HG03457 (cell line): ENCODE results near the gene PICK1.

Experiments
- ATAC-seq: cut with Tn5 transposase; IDR thresholded peaks from one replicate; pipeline ENCODE4 v1.9.1; 2021; ENCODE audit warnings: moderate number of reproducible peaks; ENCODE audit not compliant: unreplicated experiment

PICK1 gene

DNA sequence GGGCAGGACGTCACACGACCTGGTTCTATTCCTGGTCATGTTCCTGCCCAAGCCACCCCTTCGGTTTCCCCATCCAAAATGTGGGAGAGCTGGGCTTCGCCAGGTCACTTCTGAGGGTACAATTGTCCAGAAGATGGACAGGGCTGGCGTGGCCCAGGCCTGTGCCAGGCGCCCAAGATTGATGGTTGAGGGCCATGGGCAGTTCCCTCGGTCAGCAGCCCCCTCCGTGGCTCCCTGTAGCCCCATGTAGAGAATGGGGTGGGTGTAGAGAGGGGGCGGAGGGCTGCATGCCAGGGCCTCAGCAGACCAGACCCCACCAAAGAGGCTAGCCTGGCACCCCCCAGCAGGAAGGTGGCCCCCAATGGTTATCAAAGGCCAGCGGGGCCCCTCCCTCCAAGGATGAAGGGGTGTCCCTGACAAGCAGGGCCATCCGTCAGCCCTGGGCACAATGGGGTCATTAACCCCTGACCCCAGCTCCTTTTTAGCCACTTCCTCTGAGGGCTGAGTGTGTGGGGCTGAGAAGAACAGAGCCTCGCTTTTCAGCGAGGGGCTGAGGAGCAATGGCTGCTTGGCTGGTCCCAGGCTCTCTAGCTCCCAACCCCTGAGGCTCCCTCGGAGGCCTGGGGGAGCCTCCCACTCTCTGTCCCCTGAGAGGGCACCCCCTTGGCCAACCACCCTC lies 11.0 kb upstream of the PICK1 start:
- ATAC-seq = no peak

DNA sequence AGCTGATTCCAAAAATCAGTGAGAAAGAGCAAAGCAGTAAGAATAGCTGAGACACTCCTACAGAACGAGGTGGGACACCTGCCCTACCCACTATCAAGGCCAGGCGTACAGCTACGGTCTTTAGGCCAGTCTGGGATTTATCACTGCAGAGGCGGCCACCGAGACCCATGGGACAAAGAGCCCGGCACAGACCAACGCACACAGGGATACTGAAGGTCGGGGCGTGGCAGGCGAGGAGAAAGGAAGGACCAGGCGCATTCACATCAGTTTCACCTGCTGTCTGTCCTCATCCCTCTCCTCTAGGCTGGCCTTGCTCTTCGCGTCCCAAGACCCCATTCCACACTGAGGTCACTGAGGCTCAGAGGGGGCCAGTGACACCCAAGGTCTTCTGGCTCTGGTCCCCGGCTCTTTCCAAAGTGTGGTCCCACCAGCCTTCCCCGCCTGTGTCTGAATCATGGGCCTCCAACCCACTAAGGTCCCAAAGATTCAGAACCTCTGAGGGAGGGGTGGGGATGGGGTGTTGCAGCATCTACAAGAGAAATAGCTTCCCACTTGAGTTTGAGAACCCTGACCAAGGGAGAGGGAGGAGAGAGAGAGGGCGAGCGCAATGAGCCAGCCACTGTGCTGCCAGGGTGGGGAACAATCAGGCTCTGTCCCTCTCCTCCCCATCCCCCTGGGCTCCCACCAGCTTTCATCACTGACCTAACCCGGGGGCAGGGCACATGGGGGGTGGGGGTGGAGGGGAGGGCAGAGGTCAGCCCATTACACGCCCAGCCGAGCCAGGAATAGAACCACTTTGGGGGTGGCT lies 7.2 kb upstream of the PICK1 start:
- ATAC-seq = no peak

DNA sequence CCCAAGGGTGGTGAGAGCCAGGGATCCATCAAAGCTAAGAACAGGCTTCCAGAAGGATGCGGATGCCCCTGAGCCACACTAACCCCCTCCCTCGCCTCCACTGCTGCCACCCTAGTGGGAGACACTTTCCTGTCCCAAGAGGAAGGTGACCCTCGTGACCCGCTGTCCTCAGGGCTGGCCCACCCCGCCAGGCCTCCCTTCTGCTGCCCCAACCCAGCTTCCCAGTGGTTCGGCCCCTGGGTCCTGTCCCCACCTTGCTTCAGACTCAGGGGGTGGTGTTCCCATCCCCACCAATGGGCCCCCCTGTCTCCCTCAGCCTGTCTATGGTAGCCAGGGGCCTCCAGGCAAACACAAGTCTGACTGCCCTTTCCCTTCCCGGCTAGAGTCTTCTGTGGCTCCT lies 6.5 kb upstream of the PICK1 start:
- ATAC-seq = no peak

GRCh38 chr22:38051261-38051660 lies 5.9 kb upstream of the PICK1 start:
- no peak for ATAC-seq

- no peak for ATAC-seq
Observed at GRCh38 chr22:38051900-38052862, 5.0 kb upstream of the PICK1 start.

GRCh38 chr22:38062791-38063190 lies 5.6 kb downstream of the PICK1 start:
- ATAC-seq = no peak

DNA sequence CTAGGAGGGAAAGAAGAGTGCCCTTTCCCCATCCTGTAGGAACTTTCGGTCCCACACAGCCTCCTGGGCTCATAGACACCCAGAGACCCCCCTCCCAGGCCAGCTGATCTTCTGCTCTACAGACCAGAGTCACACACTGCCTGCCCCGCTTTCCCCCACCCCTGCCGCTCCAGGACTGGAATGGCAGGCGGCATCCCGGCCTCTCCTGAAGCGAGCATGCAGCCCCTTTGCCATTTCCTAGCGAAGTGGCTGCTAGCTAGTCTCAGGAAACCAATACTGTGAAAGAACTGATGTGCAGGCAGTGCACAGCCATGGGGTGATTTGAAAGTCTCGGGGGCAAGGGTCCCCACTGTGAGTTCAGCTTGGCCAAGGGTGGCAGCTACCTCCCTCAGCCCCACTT lies 8.3 kb downstream of the PICK1 start:
- ATAC-seq = no peak

GRCh38 chr22:38066381-38067027 lies 9.3 kb downstream of the PICK1 start:
- no peak for ATAC-seq

- ATAC-seq = no peak
Observed at GRCh38 chr22:38067028-38067415, 9.8 kb downstream of the PICK1 start.

GRCh38 chr22:38067761-38068360 lies 10.7 kb downstream of the PICK1 start:
- no peak for ATAC-seq

- no peak for ATAC-seq
Observed at GRCh38 chr22:38068641-38069371, 11.6 kb downstream of the PICK1 start.

- ATAC-seq = no peak
Observed at GRCh38 chr22:38069372-38070249, 12.4 kb downstream of the PICK1 start.

GRCh38 chr22:38070250-38070921 lies 13.2 kb downstream of the PICK1 start:
- ATAC-seq = no peak

GRCh38 chr22:38071421-38072321 lies 14.5 kb downstream of the PICK1 start:
- ATAC-seq = no peak

DNA sequence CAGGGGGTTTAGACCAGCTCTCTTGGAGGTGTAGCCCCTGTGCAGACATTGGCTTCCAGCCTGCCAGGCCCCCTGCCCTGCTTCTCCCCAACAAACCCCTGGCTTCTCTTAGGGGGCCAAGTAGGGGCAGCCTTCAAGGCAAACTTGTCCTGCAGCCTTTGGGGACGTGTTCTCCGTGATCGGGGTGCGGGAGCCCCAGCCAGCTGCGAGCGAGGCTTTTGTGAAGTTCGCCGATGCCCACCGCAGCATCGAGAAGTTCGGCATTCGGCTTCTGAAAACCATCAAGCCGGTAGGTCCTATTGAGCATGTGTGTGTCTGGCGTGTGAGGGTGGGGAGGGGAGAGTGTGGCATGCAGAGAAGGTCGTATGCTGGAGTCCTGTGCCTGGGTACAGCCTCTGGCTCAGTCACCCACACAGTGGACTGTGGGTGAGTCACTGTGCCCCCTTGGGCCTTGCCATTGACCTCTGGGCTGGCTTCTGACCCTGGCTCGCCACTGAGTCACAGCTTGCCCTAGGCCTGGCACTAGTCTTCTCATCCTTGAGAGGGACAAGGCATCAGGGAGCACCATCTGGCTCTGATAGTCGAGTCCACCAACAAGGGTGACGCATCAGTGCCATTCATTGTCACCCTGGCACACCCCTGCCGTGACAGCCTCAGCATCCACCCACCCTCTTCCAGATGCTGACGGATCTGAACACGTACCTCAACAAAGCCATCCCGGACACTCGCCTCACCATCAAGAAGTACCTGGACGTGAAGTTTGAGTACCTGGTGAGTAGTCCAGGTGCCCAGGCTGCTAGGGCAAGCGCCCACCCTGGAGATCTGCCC lies 15.3 kb downstream of the PICK1 start:
- ATAC-seq = no peak
